ENCODE measurements around the gene STH.

DNA sequence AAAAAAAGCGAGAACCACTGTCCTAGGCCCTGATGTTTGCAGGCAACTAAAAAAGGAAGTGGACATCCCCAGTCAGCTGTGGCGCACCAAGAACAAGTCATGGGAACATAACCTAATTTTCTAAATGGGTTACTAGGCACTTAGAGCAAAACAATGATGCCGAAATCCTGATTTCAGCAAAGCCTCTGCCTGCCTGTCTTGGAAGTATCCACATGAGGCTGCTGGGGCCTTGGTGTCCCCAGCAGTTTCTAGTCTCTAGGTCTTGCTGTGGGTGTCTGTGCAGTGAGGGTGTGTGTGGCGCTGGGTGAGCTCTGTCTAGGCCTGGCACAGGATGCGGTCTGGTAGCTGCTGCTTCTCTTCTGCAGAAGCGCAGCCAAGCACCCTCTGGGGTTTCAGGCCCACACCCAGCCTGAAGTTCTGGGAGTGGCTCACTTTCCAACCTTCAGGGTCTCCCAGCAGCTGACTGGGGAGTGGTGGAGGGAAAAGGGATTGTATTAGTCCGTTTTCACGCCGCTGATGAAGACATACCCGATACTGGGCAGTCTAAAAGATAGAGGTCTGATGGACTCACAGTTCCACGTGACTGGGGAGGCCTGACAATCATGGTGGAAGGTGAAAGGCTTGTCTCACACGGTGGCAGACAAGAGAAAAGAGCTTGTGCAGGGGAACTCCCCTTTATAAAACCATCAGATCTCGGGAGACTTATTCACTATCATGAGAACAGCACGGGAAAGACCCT lies 21.1 kb downstream of the STH start:
- TF ChIP-seq, protein P1, sequence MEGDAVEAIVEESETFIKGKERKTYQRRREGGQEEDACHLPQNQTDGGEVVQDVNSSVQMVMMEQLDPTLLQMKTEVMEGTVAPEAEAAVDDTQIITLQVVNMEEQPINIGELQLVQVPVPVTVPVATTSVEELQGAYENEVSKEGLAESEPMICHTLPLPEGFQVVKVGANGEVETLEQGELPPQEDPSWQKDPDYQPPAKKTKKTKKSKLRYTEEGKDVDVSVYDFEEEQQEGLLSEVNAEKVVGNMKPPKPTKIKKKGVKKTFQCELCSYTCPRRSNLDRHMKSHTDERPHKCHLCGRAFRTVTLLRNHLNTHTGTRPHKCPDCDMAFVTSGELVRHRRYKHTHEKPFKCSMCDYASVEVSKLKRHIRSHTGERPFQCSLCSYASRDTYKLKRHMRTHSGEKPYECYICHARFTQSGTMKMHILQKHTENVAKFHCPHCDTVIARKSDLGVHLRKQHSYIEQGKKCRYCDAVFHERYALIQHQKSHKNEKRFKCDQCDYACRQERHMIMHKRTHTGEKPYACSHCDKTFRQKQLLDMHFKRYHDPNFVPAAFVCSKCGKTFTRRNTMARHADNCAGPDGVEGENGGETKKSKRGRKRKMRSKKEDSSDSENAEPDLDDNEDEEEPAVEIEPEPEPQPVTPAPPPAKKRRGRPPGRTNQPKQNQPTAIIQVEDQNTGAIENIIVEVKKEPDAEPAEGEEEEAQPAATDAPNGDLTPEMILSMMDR (IDR thresholded peaks at IDR 0.05), result no peak
- TF ChIP-seq TCF7L2 (IDR thresholded peaks at IDR 0.05; ENCODE audit: low read depth, low read length), result no peak
